Measurements from ENCODE around the gene HLA-G. TPM values are rescaled to one million over a fixed set of nuclear protein-coding genes. Genes with fewer than 3 reads are reported as not detected.

HLA-G gene
- total and polyA plus RNA-seq, 2 of the 4 experiments (the other 2 are of a cell fraction): not detected

DNA sequence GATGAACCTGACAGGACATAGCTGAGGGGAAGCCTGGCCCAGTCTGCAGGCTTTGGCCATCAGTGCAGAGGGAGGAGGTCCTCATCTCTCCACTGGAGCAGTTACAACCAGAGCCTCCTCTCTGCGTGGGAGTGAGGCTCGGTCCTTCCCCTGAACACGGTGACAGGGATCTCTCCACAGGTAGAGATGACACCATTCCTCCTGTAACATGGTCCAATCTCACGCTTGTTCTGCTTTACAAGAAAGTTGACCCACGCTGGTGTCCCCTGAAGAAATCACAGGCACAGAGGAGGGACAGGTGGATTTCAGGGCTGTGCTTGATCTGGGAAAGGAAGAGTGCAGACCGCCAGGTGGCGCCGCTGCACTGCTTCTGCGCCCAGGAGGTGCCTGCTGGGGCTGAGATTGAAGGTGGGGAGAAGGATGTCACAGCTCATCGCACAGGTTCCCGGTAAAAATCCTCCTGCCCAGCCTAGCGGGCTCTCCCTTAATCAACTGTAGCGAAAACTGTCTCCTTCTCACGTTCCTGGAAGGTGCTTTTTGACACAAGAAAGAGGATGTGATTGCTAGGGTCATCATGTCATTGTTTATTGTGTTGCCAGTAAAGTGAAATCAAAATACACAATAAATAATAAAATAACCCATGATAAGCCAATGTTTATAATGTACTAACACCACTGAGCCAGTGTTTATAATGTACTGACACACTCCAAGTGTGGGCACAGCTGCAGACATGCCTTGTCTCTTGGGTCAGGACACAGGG, 20.4 kb downstream of the HLA-G start:
- Histone ChIP-seq H3K9me1 (ENCODE audit: insufficient read depth, low read length) (no peaks in the 10 kb centered on the region), H3K27me3 (ENCODE audit: control insufficient read depth, insufficient read depth, low read length) (peaks cover 32% of the 10 kb centered on the region), H3K18ac (ENCODE audit: low read depth, low read length) (no peak overlapping the region), H3K14ac (replicated peaks; ENCODE audit: low read depth, low read length) (no peak overlapping the region), H4K20me1 (ENCODE audit: insufficient read depth, low read length) (no peaks in the 10 kb centered on the region), H2AK5ac (ENCODE audit: low read depth, low read length) (no peak overlapping the region), H3K27ac (ENCODE audit: insufficient read depth, low read length) (no peak overlapping the region), H3K4me2 (ENCODE audit: low read depth, low read length) (no peak overlapping the region), H3K4me3 (ENCODE audit: insufficient read depth, low read depth, low read length) (no peak overlapping the region), H3K56ac (ENCODE audit: extremely low read depth, insufficient read depth, low read length) (no peak overlapping the region), H2BK20ac (ENCODE audit: low read depth, low read length) (no peak overlapping the region), H2BK5ac (ENCODE audit: low read depth, low read length, poor library complexity, severe bottlenecking) (no peak overlapping the region), H3K9ac (ENCODE audit: low read depth, low read length) (no peak overlapping the region), H3K4ac (ENCODE audit: low read depth, low read length) (no peak overlapping the region), H4K91ac (ENCODE audit: insufficient read depth, low read depth, low read length) (no peak overlapping the region), H3K36me3 (ENCODE audit: control insufficient read depth, insufficient read depth, low read length) (no peaks in the 10 kb centered on the region), H2AK9ac (replicated peaks; ENCODE audit: low read depth, low read length, poor library complexity) (no peak overlapping the region), H2BK15ac (ENCODE audit: low read depth, low read length) (no peak overlapping the region), H2BK120ac (ENCODE audit: low read depth, low read length) (no peak overlapping the region), H3K79me1 (ENCODE audit: low read depth in 1 of 2, low read length in 2 of 2) (no peaks in the 10 kb centered on the region), H3K23ac (ENCODE audit: low read depth, low read length) (no peak overlapping the region), H3K4me1 (ENCODE audit: control insufficient read depth, insufficient read depth, low read length) (no peaks in the 10 kb centered on the region; the same call in 1 of the 2 replicates), H4K8ac (ENCODE audit: low read depth in 2 of 2, low read length in 2 of 2) (no peak overlapping the region), H2AFZ (replicated peaks; ENCODE audit: low read length, poor library complexity) (peak overlapping the region; percentile 58), H3K9me3 (ENCODE audit: control insufficient read depth, insufficient read depth, low read length) (no peaks in the 10 kb centered on the region), H4K5ac (ENCODE audit: low read depth, low read length) (no peak overlapping the region)
- in situ Hi-C loops (cut with MboI; ENCODE audit: low sequenced_read_pairs) (loop anchor here (5.0 to 10.0 kb wide), 2 partner anchors 159 to 287 kb away; partner anchors contain the start of gene TRIM40), intact Hi-C loops (cut with micrococcal nuclease) (loop anchor here (1.0 kb wide), 5 partner anchors 119 to 322 kb away; no protein-coding TSS in a partner anchor), dilution Hi-C loops (cut with HindIII; ENCODE audit: low sequenced_read_pairs, unreplicated experiment) (no loop called here)
- POLR2A ChIA-PET (ENCODE audit: unreplicated experiment): no interaction called here
- WGBS, 2 experiments (ENCODE audit: extremely low coverage in 2 of 2, insufficient read length in 1 of 2): no CpG with 5 or more reads among the region's 14 CpGs
- ATAC-seq (ENCODE audit: low read depth): peak; percentile 94
- BruUV-seq (replicated peaks): no TSS peak
- peak; percentile 44 for DNase-seq
- CTCF ChIA-PET: interaction anchor here (0.6 to 2.0 kb wide), 7 partner anchors 13 to 281 kb away, joined by 3 to 12 read pairs (median 3); no protein-coding TSS in a partner anchor
- TF ChIP-seq RAD21 (IDR thresholded peaks at IDR 0.05; ENCODE audit: low read length) (peak; percentile 99), FOS (IDR thresholded peaks at IDR 0.05; ENCODE audit: low read depth, low read length) (no peak), CEBPB (IDR thresholded peaks at IDR 0.05; ENCODE audit: low read depth, low read length) (no peak), SMC3 (IDR thresholded peaks at IDR 0.05; ENCODE audit: low read depth, low read length) (peak; percentile 100), RCOR1 (IDR thresholded peaks at IDR 0.05; ENCODE audit: insufficient replicate concordance, low read length) (no peak), RFX5 (IDR thresholded peaks at IDR 0.05; ENCODE audit: low read depth, low read length) (no peak), CHD1 (IDR thresholded peaks at IDR 0.05; ENCODE audit: low read depth, low read length) (no peak), MAFK (IDR thresholded peaks at IDR 0.05; ENCODE audit: low read depth, low read length) (no peak), MXI1 (IDR thresholded peaks at IDR 0.05; ENCODE audit: borderline replicate concordance, low read depth, low read length) (no peak), MAZ (IDR thresholded peaks at IDR 0.05; ENCODE audit: borderline replicate concordance, low read depth, low read length) (no peak), NFE2L2 (IDR thresholded peaks at IDR 0.05; ENCODE audit: low read depth, low read length) (no peak), POLR2A (IDR thresholded peaks at IDR 0.05; ENCODE audit: low read depth, low read length) (peak; percentile 64; the same call in 1 of the 2 replicates)
- TF ChIP-seq, protein P1, sequence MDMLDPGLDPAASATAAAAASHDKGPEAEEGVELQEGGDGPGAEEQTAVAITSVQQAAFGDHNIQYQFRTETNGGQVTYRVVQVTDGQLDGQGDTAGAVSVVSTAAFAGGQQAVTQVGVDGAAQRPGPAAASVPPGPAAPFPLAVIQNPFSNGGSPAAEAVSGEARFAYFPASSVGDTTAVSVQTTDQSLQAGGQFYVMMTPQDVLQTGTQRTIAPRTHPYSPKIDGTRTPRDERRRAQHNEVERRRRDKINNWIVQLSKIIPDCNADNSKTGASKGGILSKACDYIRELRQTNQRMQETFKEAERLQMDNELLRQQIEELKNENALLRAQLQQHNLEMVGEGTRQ (IDR thresholded peaks at IDR 0.05; ENCODE audit: low read depth, low read length): no peak
- TF ChIP-seq, protein P2, sequence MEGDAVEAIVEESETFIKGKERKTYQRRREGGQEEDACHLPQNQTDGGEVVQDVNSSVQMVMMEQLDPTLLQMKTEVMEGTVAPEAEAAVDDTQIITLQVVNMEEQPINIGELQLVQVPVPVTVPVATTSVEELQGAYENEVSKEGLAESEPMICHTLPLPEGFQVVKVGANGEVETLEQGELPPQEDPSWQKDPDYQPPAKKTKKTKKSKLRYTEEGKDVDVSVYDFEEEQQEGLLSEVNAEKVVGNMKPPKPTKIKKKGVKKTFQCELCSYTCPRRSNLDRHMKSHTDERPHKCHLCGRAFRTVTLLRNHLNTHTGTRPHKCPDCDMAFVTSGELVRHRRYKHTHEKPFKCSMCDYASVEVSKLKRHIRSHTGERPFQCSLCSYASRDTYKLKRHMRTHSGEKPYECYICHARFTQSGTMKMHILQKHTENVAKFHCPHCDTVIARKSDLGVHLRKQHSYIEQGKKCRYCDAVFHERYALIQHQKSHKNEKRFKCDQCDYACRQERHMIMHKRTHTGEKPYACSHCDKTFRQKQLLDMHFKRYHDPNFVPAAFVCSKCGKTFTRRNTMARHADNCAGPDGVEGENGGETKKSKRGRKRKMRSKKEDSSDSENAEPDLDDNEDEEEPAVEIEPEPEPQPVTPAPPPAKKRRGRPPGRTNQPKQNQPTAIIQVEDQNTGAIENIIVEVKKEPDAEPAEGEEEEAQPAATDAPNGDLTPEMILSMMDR (conservative IDR thresholded peaks at IDR 0.05; ENCODE audit: low read depth, low read length): peak; percentile 91
- TF ChIP-seq, protein P3, sequence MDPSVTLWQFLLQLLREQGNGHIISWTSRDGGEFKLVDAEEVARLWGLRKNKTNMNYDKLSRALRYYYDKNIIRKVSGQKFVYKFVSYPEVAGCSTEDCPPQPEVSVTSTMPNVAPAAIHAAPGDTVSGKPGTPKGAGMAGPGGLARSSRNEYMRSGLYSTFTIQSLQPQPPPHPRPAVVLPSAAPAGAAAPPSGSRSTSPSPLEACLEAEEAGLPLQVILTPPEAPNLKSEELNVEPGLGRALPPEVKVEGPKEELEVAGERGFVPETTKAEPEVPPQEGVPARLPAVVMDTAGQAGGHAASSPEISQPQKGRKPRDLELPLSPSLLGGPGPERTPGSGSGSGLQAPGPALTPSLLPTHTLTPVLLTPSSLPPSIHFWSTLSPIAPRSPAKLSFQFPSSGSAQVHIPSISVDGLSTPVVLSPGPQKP (IDR thresholded peaks at IDR 0.05; ENCODE audit: borderline replicate concordance, low read depth, low read length): no peak

All from IMR-90 (cell line).